Endometrial microvascular endothelial cells (primary cell): ENCODE measurements around the gene NEU1. TPM values are rescaled to one million over a fixed set of nuclear protein-coding genes. Genes with fewer than 3 reads are reported as not detected.
"Not testable (repeated sequence)": the region's sequence is repeated elsewhere in the genome, so short reads cannot be mapped to it uniquely, and the experiment has no call there.

ENCODE experiments used
- in situ Hi-C: cut with HindIII; loops from 2 replicates; pipeline ENCODE4 v1.10.0; 2017; ENCODE audit warnings: low sequenced_read_pairs, low pct_unique_long_range_greater_than_20kb; ENCODE audit errors: inconsistent ontology term
- total RNA-seq: library from RNA; depleted of rRNA; stranded (reverse); fragments of >200 nt; gene quantifications from one replicate; pipeline ENCODE4 v1.2.3, GENCODE V29; 2015; ENCODE audit errors: inconsistent ontology term

The NEU1 gene
- total RNA-seq, result 94.3 TPM

GRCh38 chr6:31862344-31863235, at the start of gene NEU1:
Gene NEU1 (minus strand): TSS chr6:31862821. CDS start chr6:31862776, 45 bp downstream.
- in situ Hi-C loops, result no loop called here

GRCh38 chr6:31911826-31912585, 49.4 kb upstream of the NEU1 start:
- in situ Hi-C loops, result no loop called here

GRCh38 chr6:31909298-31909697, 46.7 kb upstream of the NEU1 start:
- in situ Hi-C loops, result not testable (repeated sequence)

DNA sequence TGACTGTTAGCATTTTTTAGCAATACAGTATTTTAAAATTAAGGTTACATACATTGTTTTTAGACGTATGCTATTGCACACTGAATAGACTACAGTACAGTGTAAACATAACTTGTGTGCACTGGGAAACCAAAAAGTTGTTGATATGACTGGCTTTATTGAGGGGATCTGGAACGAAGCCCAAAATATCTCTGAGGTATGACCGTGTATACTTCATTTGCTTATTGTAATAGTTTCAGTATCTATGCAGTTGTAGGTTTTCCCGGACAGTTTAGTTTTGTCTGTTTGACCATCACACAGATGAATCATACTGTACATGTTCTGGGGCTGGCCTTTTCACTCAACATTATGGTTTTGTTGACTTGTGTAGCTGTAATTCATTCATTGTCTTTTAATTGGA, 46.2 kb upstream of the NEU1 start:
- in situ Hi-C loops, result no loop called here

- in situ Hi-C loops, result not testable (repeated sequence)
Observed at GRCh38 chr6:31908255-31908654, 45.6 kb upstream of the NEU1 start.

DNA sequence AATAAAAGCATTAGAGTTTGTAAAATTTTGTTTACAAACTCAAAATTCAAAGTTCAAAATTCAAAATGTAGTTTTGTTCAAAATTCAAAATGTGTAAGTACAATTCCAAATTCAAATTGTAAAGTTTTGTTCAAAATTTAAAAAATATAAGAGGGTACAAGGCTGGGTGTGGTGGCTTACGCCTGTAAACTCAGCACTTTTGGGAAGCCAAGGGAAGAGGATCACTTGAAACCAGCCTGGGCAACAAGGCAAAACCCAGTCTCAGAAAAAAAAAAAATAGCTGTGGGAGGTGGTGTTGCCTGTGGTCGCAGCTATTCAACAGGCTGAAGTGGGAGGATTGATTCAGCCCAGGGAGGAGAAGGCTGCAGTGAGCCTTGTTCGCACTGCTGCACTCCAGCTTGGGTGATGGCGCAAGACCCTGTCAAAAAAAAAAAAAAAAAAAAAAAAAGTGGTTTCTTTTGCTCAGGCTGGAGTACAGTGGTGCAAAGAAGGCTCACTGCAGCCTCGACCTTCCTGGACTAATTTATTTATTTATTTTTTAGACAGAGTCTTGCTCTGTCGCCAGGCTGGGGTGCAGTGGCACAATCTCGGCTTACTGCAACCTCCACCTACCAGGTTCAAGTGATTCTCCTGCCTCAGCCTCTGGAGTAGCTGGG, 44.7 kb upstream of the NEU1 start:
- in situ Hi-C loops, result no loop called here

- in situ Hi-C loops, result not testable (repeated sequence)
Observed at GRCh38 chr6:31906727-31907126, 44.1 kb upstream of the NEU1 start.

- in situ Hi-C loops, result no loop called here
Observed at GRCh38 chr6:31906122-31906521, 43.5 kb upstream of the NEU1 start.

DNA sequence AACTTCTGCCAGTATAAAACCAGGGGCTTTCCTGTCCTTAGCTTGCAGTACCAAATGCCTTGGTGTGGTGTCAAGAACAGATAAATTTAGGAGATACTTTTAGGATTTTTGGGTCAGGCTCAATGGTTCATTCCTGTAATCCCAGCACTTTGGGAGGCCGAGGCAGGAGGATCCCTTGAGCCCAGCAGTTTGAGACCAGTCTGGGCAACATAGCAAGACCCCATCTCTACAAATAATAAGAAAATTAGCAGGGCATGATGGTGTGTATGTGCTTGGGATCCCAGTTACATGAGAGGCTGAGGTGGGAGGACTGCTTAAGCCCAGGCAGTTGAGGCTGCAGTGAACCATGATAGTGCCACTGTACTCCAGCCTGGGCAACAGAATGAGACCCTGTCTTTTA, 42.4 kb upstream of the NEU1 start:
- in situ Hi-C loops, result no loop called here

- in situ Hi-C loops, result no loop called here
Observed at GRCh38 chr6:31903957-31904356, 41.3 kb upstream of the NEU1 start.

DNA sequence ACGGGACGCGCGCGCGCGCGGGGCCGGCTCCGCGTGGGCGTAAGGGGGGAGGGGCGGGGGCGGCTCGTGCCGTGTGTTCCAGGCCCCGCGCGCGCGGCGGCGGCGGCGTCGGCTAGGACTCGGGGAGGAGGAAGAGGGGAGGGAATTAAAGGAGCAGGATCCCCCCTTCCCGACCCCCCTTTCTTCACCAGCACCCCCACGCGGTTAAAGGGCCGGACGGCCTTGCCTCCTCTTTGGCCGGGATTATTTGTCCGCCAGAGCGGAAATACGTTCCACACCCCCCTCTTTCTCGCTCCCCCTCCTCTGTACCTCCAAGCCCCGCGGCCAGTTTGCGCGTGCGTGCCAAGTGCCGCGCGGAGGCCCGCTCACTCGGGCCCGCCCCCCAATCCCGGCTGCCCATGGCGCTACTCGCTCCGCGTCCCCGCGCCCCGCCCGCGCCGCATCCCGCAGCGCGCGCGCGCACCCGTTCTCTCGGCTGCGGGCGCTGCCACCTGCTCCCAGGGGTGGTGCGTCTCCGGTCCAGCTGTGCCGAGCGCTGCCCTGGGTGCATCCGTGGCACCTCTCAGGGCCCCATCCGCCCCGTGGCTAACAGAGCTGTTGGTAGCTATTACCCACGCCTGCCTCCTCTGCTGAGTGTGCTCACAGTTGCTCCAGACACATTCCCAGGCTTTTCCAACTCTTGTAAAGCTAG, 39.5 kb upstream of the NEU1 start, which contains the start of gene ZBTB12:
ZBTB12 (minus strand) TSS at position 134 of the 691 bp plus-strand sequence. CDS start 781 bp downstream, outside the sequence.
- in situ Hi-C loops, result no loop called here

- in situ Hi-C loops, result no loop called here
Observed at GRCh38 chr6:31901415-31901952, 38.9 kb upstream of the NEU1 start.

- in situ Hi-C loops, result no loop called here
Observed at GRCh38 chr6:31900917-31901414, 38.3 kb upstream of the NEU1 start.

DNA sequence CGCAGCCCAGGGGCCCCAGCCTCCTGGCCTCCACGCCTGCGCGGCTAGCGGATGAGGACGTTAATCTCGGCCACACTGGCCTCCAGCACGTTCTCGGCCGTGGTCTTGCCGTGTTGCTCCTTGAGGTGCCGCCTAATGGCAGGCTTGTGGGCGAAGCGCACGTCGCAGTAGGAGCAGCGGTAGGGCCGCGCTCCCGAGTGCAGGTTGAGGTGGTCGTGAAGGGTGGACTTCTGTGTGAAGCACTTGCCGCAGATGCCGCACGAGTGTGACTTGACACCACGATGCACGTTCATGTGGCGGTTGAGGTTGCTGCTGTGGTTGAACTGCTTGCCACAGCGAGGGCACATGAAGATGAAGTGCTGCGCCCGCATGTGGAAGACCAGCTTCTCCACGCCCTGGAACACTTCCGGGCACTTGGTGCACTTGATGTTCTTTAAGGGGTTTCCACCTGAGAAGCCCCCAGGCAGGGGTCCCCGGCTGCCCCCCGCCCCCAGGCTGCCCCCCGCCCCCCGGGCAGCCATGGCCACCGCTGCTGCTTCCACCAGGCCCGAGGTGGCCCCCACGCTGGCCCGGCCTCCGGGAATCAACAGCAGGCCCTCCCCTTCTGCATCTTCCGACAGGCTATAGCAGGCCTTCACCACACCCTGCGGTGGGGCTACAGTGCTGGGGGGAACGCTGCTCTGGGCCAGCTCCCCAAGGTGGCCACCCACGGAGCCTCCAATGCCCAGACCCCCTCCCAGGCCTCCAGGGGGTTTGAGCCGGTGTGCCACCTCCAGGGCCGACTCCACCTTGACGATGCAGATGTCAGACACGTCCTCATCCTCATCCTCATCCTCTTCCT, 37.5 kb upstream of the NEU1 start:
- in situ Hi-C loops, result no loop called here

DNA sequence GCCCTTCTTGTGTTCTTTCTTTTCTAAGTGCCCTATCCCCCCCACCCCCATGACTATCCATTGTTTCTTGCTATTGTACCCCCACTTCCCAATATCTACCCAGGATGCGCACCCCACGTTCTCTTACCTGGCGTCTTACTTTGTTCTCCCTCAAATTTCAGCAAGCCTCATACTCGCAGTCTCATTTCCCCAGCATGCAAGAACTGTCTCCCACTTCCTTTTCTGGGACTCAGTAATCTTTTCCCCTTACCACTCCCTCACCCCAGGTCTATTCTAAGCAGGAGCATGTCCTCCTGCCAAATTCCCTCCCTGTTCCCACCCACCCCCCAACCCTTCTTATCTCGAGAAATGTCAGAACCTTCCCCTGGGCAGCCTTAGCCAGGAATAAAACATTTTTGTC, 36.6 kb upstream of the NEU1 start:
- in situ Hi-C loops, result no loop called here

GRCh38 chr6:31898383-31899011, 35.9 kb upstream of the NEU1 start:
- in situ Hi-C loops, result no loop called here
